Naive thymus-derived CD8-positive, alpha-beta T cell (primary cell): ENCODE results near the gene NTM. TPM values are rescaled to one million over a fixed set of nuclear protein-coding genes. Genes with fewer than 3 reads are reported as not detected.

ENCODE experiments used
- ATAC-seq, 2 donors: fragments of 150-1000 bp; cut with Tn5 transposase in 1 of 2; sonication (Bioruptor Pico), chemical (Tn5 transposase) in 1 of 2; 1 replicate in 1 of 2; 2 replicates in 1 of 2; pipeline ENCODE4 v1.10.0; 2021; ENCODE audit warnings: mild to moderate bottlenecking in 2 of 2, moderate library complexity in 2 of 2
- POLR2A ChIA-PET: fragments of 350-600 bp; sonication (Branson Sonifier 250); formaldehyde crosslinking; loops from one replicate; lab custom pipeline; 2021; ENCODE audit warnings: antibody characterized with exemption; lab: Charles Lee
- DNase-seq, 10 donors: peaks; one replicate each; pipeline versions ENCODE4 v3.0.0 to v3.0.0-alpha.2; 2020 to 2022
- H3K27ac Mint-ChIP-seq, 10 donors: one replicate each; pipeline ENCODE4 v1.8.0; 2020 to 2022; ENCODE audit warnings: mild to moderate bottlenecking in 10 of 10, mixed read lengths in 10 of 10, moderate library complexity in 4 of 10, inconsistent platforms in 1 of 10
- H3K27me3 Mint-ChIP-seq, 5 donors: one replicate each; pipeline ENCODE4 v1.8.0; 2021 to 2022; ENCODE audit warnings: mixed read lengths in 5 of 5
- H3K36me3 Mint-ChIP-seq, 3 donors: one replicate each; pipeline ENCODE4 v1.8.0; 2020 to 2022; ENCODE audit warnings: mixed read lengths in 3 of 3, mild to moderate bottlenecking in 2 of 3, inconsistent platforms in 1 of 3
- H3K4me1 Mint-ChIP-seq, 4 donors: one replicate each; pipeline ENCODE4 v1.8.0; 2021 to 2022; ENCODE audit warnings: mixed read lengths in 4 of 4
- H3K4me3 Mint-ChIP-seq, 10 donors: one replicate each; pipeline ENCODE4 v1.8.0; 2020 to 2022; ENCODE audit warnings: mild to moderate bottlenecking in 10 of 10, mixed read lengths in 10 of 10, moderate library complexity in 6 of 10, inconsistent platforms in 1 of 10
- H3K9me3 Mint-ChIP-seq, 9 donors: one replicate each; pipeline ENCODE4 v1.8.0; 2020 to 2022; ENCODE audit warnings: mixed read lengths in 9 of 9, mild to moderate bottlenecking in 3 of 9, inconsistent platforms in 1 of 9, moderate library complexity in 1 of 9
- polyA plus RNA-seq, 3 donors: library from polyadenylated mRNA; unstranded; fragments of 300-500 nt; fragmentation: Illumina TruSeq; gene quantifications; one replicate each; pipeline ENCODE4 v1.2.3, GENCODE V29; 2021
- total RNA-seq, 8 experiments: library from RNA in 2 of 8; stranded (reverse) in 2 of 8; gene quantifications; one replicate each; pipeline ENCODE4 v1.2.3 and lab custom pipeline; 2021 to 2026

The NTM gene
- total and polyA plus RNA-seq, 5 experiments from 2014 or later = not detected

DNA sequence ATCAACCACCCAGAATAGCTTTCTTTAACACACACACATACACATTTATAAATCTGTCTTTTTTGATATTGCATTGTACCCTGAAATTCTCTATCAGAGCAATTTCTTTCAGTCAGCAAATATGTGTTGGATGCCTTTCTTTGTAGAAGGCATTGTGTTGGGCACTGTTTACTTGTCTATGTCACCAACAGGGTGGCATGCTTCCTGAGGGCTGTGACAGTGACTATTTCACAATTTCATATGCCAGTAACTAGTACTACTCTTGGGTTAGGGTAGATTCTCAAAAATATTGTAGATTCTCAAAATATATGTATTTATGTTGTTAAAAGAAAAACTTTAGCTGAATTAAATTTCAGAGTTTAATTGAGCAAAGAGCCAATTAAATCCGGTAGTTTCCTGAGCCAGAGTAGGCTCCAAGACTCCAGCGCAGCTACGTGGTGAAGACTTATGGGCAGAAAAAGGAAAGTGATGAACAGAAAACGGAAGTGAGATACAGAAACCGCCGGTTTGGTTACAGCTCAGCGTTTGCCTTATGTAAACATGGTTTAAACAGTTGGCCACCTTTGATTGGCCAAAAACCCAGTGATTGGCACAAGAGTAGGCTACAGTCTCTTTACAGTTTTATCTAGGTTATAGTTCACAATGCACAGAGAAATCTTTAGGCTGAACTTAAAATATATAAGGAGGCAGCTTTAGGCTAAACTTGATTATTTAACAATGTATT, 723.3 kb downstream of the NTM start:
- Mint-ChIP-seq H3K4me1 (no peaks in the 10 kb centered on the region), H3K9me3 (peaks cover 0 to 12% (median 2%) of the 10 kb centered on the region in 9 donors), H3K27ac (no peak overlapping the region), H3K4me3 (no peak overlapping the region), H3K36me3 (no peaks in the 10 kb centered on the region), H3K27me3 (peaks cover 0 to 8% (median 0%) of the 10 kb centered on the region in 5 donors)
- POLR2A ChIA-PET = no interaction called here
- peak in 1 of 10 donors; percentile 3 for DNase-seq
- ATAC-seq = no peak

DNA sequence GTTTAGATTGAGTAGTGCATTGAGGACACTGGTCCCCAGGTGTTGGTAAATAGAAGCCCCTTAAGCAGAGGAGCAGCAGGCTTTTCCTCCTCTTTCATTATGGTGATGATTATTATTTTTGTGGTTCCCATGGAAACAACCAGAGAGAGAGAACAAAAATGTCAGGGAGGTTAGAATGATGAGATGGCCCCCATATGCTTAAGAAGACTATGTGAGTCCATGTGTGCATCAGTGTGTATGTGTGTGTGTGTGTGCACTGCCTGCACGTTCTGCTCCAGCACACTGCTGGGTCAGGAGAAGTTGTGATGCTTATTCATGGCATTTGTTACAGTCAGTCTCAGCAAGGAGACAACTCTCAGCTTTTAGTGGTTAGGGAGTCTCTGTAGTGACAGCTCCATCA, 724.2 kb downstream of the NTM start:
- Mint-ChIP-seq H3K4me3 (no peak overlapping the region), H3K9me3 (peaks cover 0 to 12% (median 2%) of the 10 kb centered on the region in 9 donors), H3K27me3 (peaks cover 0 to 8% (median 0%) of the 10 kb centered on the region in 5 donors), H3K36me3 (no peaks in the 10 kb centered on the region), H3K27ac (no peak overlapping the region), H3K4me1 (no peaks in the 10 kb centered on the region)
- ATAC-seq = no peak
- POLR2A ChIA-PET = no interaction called here
- DNase-seq = no peak

DNA sequence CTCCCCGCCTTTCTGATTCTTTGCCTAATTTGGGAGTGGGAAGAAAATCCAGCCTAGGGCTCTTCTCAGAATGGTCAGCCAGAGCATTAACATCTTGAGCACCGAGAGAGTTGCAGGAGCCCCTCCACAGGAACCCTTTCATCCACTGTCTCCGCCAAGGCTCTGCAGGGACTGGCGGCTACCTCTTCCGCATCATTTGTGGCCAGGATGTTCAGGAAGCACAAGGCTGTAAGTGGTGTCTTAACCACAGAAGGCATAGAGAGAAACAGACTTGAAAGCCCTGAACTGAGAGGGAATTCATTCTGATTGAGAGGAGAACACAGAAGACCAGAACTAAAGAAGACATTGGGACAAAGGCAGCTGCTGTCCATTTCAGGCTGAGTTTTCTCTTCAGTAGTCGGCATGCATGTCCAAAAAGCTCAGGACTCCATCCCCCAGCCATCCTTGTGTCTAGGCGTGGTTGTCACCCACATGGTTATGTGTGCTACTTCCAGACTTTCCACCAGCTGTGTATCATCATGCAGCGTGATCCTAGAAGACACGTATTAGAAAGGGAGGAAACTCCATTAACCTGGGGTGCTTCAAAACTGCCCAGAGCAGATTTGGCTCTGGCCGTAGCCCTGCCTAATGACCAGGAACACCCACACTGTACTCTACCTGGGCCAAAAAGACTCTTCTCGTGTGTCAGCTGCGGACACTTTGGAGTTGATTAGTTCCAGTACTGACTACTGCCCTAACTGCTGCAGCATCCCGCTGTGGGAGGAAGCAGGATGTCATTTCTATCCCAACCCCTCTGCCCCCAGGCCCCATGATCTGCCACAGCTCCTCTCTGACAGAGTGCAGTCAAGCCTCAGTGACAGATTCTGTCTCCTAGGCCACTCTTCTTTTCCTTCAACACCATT, 725.1 kb downstream of the NTM start:
- Mint-ChIP-seq H3K4me3 (peak overlapping the region in 1 of 10 donors; percentile 50), H3K4me1 (no peaks in the 10 kb centered on the region), H3K27ac (no peak overlapping the region), H3K36me3 (no peaks in the 10 kb centered on the region), H3K9me3 (peaks cover 0 to 10% (median 2%) of the 10 kb centered on the region in 9 donors), H3K27me3 (peaks cover 0 to 7% (median 0%) of the 10 kb centered on the region in 5 donors)
- DNase-seq (no peak), ATAC-seq (no peak)
- POLR2A ChIA-PET = no interaction called here

DNA sequence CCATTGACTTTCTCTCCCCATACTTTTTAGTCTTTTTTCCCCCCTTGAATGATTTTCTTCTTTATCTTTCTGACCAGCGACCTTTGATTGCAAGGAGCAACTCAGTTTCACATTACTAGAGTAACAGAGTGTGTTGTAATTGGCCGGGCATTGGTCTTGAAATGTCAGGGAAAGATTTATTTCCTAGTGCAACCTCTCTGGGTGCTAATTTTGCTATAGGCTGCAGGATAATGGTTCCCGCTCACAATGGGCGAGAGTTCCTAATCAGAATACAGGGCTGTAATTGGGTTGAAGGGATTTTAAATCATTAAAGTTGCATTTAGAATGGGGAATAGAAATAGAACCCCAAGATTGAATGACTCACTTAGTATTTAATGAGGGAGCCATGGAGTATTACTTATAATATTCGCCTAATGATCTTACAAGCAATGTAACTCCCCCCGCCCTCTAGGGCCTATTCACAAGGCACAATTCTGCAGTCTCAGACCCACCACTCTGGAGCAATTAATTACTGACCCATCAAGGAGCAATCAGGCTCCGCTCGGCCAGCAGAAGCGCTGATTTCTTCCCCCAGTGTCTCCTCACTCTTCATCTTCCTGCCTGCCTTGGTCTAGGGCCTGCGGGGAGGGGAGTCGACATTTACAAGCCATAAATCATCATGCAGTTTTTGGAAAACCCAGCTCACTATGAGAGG, 725.9 kb downstream of the NTM start:
- H3K36me3 Mint-ChIP-seq = no peaks in the 10 kb centered on the region
- peaks cover 0 to 7% (median 3%) of the 10 kb centered on the region in 9 donors for H3K9me3 Mint-ChIP-seq
- no peaks in the 10 kb centered on the region for H3K4me1 Mint-ChIP-seq
- no peak overlapping the region for H3K27ac Mint-ChIP-seq
- POLR2A ChIA-PET = no interaction called here
- ATAC-seq (no peak), DNase-seq (no peak)
- peaks cover 0 to 3% (median 0%) of the 10 kb centered on the region in 5 donors for H3K27me3 Mint-ChIP-seq
- H3K4me3 Mint-ChIP-seq = no peak overlapping the region

DNA sequence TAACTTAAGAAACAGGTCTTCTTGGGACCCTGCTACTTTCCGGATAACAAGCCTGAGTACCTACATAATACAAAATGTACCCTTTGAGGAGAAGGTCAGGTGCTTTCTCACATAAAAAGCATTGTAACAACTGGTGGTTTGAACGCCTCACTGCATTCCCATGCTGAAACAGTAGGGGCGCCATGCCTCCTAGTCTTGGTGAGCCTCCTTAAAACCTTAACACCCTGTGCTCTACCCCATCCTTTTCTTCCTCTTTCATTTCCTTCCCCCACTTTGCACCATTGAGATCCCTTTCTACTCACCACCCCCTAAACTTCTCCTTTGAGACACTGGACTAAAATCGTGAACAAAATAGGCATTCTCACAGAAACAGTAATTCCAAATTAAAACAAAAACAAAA, 729.3 kb downstream of the NTM start:
- Mint-ChIP-seq H3K4me3 (no peak overlapping the region), H3K27me3 (peaks cover 0 to 3% (median 0%) of the 10 kb centered on the region in 5 donors), H3K27ac (no peak overlapping the region), H3K36me3 (no peaks in the 10 kb centered on the region), H3K9me3 (peaks cover 0 to 11% (median 2%) of the 10 kb centered on the region in 9 donors), H3K4me1 (no peaks in the 10 kb centered on the region)
- DNase-seq (no peak), ATAC-seq (no peak)
- POLR2A ChIA-PET = no interaction called here

DNA sequence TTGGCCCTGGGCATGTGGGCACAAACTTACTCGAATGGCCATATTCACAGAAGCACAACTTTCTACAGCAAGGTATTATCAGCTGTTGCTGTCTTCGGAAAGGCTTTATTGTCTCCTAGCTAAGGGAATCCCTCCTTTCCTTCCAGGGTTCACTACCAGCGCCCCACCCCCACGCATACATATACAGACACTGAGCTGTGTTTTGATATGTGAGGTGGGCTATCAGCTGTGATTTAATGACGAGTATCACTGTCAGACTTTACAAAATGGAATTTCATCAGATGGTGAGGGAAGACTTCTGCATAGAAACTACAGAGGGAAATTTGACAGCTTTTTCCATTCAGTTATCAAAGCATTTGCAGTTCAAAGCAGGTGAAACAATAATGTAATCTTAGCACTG, 730.2 kb downstream of the NTM start:
- H3K27me3 Mint-ChIP-seq = peaks cover 0 to 2% (median 0%) of the 10 kb centered on the region in 5 donors
- POLR2A ChIA-PET = no interaction called here
- DNase-seq = no peak
- H3K36me3 Mint-ChIP-seq = no peaks in the 10 kb centered on the region
- no peak overlapping the region for H3K27ac Mint-ChIP-seq
- H3K4me1 Mint-ChIP-seq = no peaks in the 10 kb centered on the region
- H3K9me3 Mint-ChIP-seq = peaks cover 0 to 13% (median 2%) of the 10 kb centered on the region in 9 donors
- no peak overlapping the region for H3K4me3 Mint-ChIP-seq
- ATAC-seq = no peak

DNA sequence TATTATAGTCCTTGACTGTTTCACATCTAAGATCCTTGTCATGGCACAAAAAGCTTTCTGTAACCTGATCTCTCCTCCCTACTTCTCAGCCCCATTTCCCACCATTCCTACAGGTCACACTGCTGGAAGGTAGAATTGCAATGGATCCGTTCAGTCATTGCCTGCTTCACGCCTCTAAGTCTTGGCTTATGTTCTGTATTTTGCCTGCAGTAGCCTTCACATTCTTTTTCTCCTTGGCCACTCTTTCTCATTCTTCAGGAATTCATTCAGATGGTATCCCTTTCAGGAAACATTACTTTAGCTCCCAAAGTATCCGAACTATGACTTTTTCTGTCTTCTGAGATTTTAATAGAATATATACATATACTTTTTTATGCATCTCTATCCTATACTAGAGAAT, 731.5 kb downstream of the NTM start:
- Mint-ChIP-seq H3K36me3 (no peaks in the 10 kb centered on the region), H3K9me3 (peaks cover 0 to 13% (median 2%) of the 10 kb centered on the region in 9 donors), H3K4me1 (no peaks in the 10 kb centered on the region), H3K27me3 (peaks cover 0 to 2% (median 0%) of the 10 kb centered on the region in 5 donors), H3K4me3 (no peak overlapping the region), H3K27ac (no peak overlapping the region)
- DNase-seq (no peak), ATAC-seq (no peak)
- POLR2A ChIA-PET = no interaction called here

DNA sequence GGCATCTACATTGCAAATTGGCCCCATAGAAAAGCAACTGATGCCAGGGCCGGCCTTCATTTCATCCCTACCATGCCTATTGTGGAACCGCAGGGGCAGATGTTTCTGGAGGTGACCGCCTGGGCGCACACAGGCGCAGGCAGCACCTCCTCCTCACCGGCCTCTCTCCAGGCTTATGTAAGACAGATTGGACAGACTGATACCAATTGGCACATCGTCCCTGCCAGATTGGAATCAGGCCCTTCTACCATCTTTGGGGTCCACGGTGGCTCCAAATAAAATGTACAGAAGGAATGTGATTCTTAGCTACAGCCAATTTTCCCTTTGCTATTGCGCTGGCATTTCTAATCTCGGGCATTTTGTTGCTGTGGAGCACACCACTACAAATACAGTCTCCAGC, 732.6 kb downstream of the NTM start:
- peaks cover 0 to 2% (median 0%) of the 10 kb centered on the region in 5 donors for H3K27me3 Mint-ChIP-seq
- no peaks in the 10 kb centered on the region for H3K4me1 Mint-ChIP-seq
- POLR2A ChIA-PET = no interaction called here
- no peaks in the 10 kb centered on the region for H3K36me3 Mint-ChIP-seq
- no peak for DNase-seq
- H3K4me3 Mint-ChIP-seq = no peak overlapping the region
- ATAC-seq = no peak
- peaks cover 0 to 13% (median 2%) of the 10 kb centered on the region in 9 donors for H3K9me3 Mint-ChIP-seq
- H3K27ac Mint-ChIP-seq = no peak overlapping the region

DNA sequence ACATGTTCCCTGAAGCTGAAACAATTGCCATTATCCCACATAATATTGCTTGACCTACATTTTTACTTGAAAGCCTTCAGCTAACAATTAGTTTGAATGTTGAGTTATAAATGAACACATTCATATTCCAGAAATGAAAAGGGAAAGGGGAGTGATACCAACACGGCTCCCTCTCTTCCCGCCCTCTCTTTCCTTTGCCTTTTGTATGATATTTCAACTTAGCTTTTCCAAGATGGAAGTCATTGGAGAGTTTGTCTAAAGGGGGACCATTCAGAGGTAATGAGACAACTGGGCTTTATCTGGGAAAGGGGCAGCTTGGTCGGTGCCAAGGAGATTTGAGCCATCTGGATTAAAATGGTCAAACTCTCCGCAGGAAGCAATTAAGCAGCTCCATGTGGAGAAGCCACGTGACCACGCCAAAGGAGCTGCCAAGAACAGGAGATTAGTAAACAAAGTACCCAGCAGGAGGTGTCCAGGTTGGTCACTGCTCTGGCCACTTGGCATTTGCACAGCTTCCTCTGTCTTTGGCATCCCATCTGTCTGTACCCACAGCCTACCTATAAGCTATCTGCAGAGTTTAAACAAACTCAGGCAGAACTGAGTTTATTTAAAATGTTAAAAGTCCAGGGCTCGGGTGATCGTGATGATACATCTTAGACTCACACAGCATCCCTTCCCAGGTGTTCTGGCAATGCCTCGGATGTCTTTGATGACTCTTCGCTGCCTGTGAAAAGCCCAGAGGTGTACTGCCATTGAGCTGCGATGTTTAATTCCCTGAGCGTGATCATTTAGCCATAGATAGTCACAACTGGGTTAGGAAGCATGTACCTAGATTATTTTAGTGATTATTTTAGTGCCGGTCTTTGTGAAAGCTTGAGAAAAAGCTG, 735.9 kb downstream of the NTM start:
- Mint-ChIP-seq H3K9me3 (peaks cover 0 to 23% (median 2%) of the 10 kb centered on the region in 9 donors), H3K27ac (no peak overlapping the region), H3K4me3 (no peak overlapping the region), H3K4me1 (no peaks in the 10 kb centered on the region), H3K27me3 (peaks cover 0 to 8% (median 0%) of the 10 kb centered on the region in 5 donors), H3K36me3 (no peaks in the 10 kb centered on the region)
- ATAC-seq = no peak
- DNase-seq = no peak
- POLR2A ChIA-PET = no interaction called here

DNA sequence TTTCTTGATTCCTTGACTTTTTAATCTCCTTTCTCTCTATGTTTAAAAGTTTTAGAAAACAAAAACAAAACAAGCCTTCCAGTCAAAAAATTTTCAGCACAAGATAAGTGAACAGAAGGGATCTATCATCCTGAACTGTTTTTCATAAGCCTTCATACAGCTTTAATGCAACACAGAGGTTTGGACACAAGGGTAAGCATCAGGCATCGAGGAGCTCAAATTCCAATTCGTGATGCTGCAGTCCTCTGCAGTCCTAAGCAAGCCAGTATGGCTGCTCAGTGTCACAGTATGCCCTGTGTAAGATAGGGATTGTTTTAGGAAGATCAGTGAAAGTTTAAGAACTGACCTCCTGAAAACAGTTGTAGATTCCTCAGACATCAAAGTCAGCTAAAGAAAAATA, 740.9 kb downstream of the NTM start:
- no peaks in the 10 kb centered on the region for H3K4me1 Mint-ChIP-seq
- peaks cover 0 to 13% (median 0%) of the 10 kb centered on the region in 9 donors for H3K9me3 Mint-ChIP-seq
- DNase-seq (no peak), ATAC-seq (no peak)
- no peaks in the 10 kb centered on the region for H3K36me3 Mint-ChIP-seq
- no peak overlapping the region for H3K27ac Mint-ChIP-seq
- POLR2A ChIA-PET = no interaction called here
- peaks cover 0 to 20% (median 0%) of the 10 kb centered on the region in 5 donors for H3K27me3 Mint-ChIP-seq
- H3K4me3 Mint-ChIP-seq = no peak overlapping the region

DNA sequence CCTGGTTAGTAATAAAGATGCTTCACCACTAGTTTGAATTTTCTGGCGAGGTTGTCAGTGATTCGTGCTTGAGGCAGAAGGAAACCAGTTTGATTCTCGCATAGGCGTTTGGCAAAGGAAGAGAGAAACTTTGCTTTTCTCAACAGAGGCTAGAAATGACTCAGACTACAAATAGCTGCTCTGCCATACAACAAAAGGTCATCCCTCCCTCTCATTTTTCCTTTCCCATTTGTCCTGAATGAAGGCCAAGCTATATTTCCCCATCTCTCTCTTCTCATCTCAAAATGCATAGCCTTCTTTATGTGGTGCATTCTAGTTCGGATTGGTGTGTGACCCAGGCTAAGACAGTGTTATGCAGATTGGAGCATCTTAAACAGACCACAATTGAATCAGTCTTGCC, 741.4 kb downstream of the NTM start:
- Mint-ChIP-seq H3K27ac (no peak overlapping the region), H3K36me3 (no peaks in the 10 kb centered on the region), H3K4me1 (no peaks in the 10 kb centered on the region), H3K4me3 (no peak overlapping the region), H3K27me3 (peaks cover 0 to 20% (median 0%) of the 10 kb centered on the region in 5 donors), H3K9me3 (peaks cover 0 to 13% (median 0%) of the 10 kb centered on the region in 9 donors)
- no peak for ATAC-seq
- DNase-seq = no peak
- POLR2A ChIA-PET = no interaction called here

DNA sequence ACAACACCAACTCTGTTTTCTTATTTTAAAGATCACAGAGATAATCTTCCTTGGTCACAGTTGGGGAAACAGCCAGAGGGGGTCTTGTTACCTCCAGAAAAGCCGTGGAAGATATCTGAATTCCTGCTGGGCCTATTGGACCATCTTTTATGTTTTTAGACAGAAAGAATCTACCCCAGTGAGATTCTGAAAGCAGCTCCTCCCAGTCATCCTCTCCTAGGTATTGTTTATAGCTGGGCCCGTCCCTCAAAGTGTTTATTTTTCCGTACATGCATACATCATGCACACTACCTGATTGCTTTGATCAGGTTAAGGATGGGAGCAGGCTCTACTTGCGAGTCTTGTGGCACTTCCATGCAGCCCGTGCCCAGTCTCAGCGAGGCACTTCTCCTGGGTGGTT, 742.4 kb downstream of the NTM start:
- no peak overlapping the region for H3K27ac Mint-ChIP-seq
- peaks cover 0 to 12% (median 0%) of the 10 kb centered on the region in 9 donors for H3K9me3 Mint-ChIP-seq
- peaks cover 0 to 20% (median 0%) of the 10 kb centered on the region in 5 donors for H3K27me3 Mint-ChIP-seq
- POLR2A ChIA-PET = no interaction called here
- H3K36me3 Mint-ChIP-seq = no peaks in the 10 kb centered on the region
- H3K4me3 Mint-ChIP-seq = no peak overlapping the region
- no peaks in the 10 kb centered on the region for H3K4me1 Mint-ChIP-seq
- ATAC-seq (no peak), DNase-seq (no peak)
